ENCODE measurements around the gene ZDHHC4.

GRCh38 chr7:6600093-6600492, 22.8 kb downstream of the ZDHHC4 start:
- TF ChIP-seq EZH2 (IDR thresholded peaks at IDR 0.05) (no peak), POLR2AphosphoS5 (IDR thresholded peaks at IDR 0.05; ENCODE audit: borderline replicate concordance, low read depth, low read length) (no peak), FOXP2 (optimal IDR thresholded peaks at IDR 0.05; ENCODE audit: control extremely low read depth, extremely low read length, insufficient read depth) (no peak)

All from SK-N-MC (cell line).